Neural progenitor cell (in vitro differentiated cells): ENCODE measurements around the gene SPAG6. TPM values are rescaled to one million over a fixed set of nuclear protein-coding genes. Genes with fewer than 3 reads are reported as not detected.

Source experiments
- DNase-seq: peaks from one replicate; pipeline ENCODE4 v3.0.0-alpha.2; 2016; ENCODE audit warnings: low spot score
- H2AFZ ChIP-seq: fragments of 200-600 bp; sonication (generic); replicated peaks from 2 replicates; pipeline ENCODE4 v1.6.1; 2016; ENCODE audit warnings: antibody characterized with exemption
- H3F3A ChIP-seq: fragments of 200-600 bp; sonication (generic); 2 replicates; pipeline ENCODE4 v1.6.1; 2016; ENCODE audit warnings: antibody characterized with exemption, low read depth
- H3K27ac ChIP-seq: fragments of 200-600 bp; sonication (generic); 2 replicates; pipeline ENCODE4 v1.5.1; 2016; ENCODE audit warnings: mild to moderate bottlenecking
- H3K27me3 ChIP-seq: fragments of 200-600 bp; sonication (generic); 2 replicates; pipeline ENCODE4 v1.6.1; 2016; ENCODE audit warnings: mild to moderate bottlenecking, moderate library complexity
- H3K36me3 ChIP-seq: fragments of 200-600 bp; sonication (generic); 2 replicates; pipeline ENCODE4 v1.5.1; 2016
- H3K4me1 ChIP-seq: fragments of 200-600 bp; sonication (generic); 2 replicates; pipeline ENCODE4 v1.6.1; 2016; ENCODE audit warnings: mixed run types
- H3K4me2 ChIP-seq: fragments of 200-600 bp; sonication (generic); 2 replicates; pipeline ENCODE4 v1.6.1; 2016
- H3K4me3 ChIP-seq: fragments of 200-600 bp; sonication (generic); 2 replicates; pipeline ENCODE4 v1.5.1; 2016
- H3K79me2 ChIP-seq: fragments of 200-600 bp; sonication (generic); 2 replicates; pipeline ENCODE4 v1.6.1; 2016; ENCODE audit warnings: low read depth
- H3K9ac ChIP-seq: fragments of 200-600 bp; sonication (generic); 2 replicates; pipeline ENCODE4 v1.6.1; 2016
- H3K9me3 ChIP-seq: fragments of 200-600 bp; sonication (generic); 2 replicates; pipeline ENCODE4 v1.5.1; 2016; ENCODE audit warnings: low read depth
- H4K20me1 ChIP-seq: fragments of 200-600 bp; sonication (generic); 2 replicates; pipeline ENCODE4 v1.6.1; 2016; ENCODE audit warnings: low read depth
- H3K27ac Mint-ChIP-seq: 3 replicates; pipeline ENCODE4 v1.8.0; 2021; ENCODE audit warnings: mixed read lengths
- H3K27me3 Mint-ChIP-seq: 2 replicates; pipeline ENCODE4 v1.8.0; 2022; ENCODE audit warnings: low read depth, mild to moderate bottlenecking, inconsistent platforms, moderate library complexity, mixed read lengths; ENCODE audit not compliant: insufficient read depth
- H3K36me3 Mint-ChIP-seq: 3 replicates; pipeline ENCODE4 v1.8.0; 2021; ENCODE audit warnings: mixed read lengths
- H3K4me1 Mint-ChIP-seq: 3 replicates; pipeline ENCODE4 v1.8.0; 2021; ENCODE audit warnings: mixed read lengths
- H3K4me3 Mint-ChIP-seq: 3 replicates; pipeline ENCODE4 v1.8.0; 2021; ENCODE audit warnings: mild to moderate bottlenecking, moderate library complexity, mixed read lengths
- H3K9me3 Mint-ChIP-seq: 3 replicates; pipeline ENCODE4 v1.8.0; 2020; ENCODE audit warnings: mixed read lengths
- EZH2 ChIP-seq: fragments of 200-600 bp; sonication (generic); IDR thresholded peaks from 2 replicates; pipeline ENCODE4 v1.6.1; 2017; ENCODE audit warnings: antibody characterized with exemption, mild to moderate bottlenecking, moderate library complexity
- EZH2phosphoT487 ChIP-seq: fragments of 200-600 bp; sonication (generic); IDR thresholded peaks from 2 replicates; pipeline ENCODE4 v1.6.1; 2017; ENCODE audit warnings: antibody characterized with exemption
- total RNA-seq: library from RNA; depleted of rRNA; stranded (reverse); fragments of >200 nt; gene quantifications from 2 replicates; pipeline ENCODE4 v1.2.3, GENCODE V29; 2015; ENCODE audit warnings: low replicate concordance
- TF ChIP-seq, protein P1 (sequence below): fragments of 200-600 bp; sonication (generic); IDR thresholded peaks from 2 replicates; pipeline ENCODE4 v1.5.1; 2017; ENCODE audit warnings: antibody characterized with exemption, mild to moderate bottlenecking

The SPAG6 gene
- total RNA-seq, 1 donor from 2014 or later, result 0.71 TPM

DNA sequence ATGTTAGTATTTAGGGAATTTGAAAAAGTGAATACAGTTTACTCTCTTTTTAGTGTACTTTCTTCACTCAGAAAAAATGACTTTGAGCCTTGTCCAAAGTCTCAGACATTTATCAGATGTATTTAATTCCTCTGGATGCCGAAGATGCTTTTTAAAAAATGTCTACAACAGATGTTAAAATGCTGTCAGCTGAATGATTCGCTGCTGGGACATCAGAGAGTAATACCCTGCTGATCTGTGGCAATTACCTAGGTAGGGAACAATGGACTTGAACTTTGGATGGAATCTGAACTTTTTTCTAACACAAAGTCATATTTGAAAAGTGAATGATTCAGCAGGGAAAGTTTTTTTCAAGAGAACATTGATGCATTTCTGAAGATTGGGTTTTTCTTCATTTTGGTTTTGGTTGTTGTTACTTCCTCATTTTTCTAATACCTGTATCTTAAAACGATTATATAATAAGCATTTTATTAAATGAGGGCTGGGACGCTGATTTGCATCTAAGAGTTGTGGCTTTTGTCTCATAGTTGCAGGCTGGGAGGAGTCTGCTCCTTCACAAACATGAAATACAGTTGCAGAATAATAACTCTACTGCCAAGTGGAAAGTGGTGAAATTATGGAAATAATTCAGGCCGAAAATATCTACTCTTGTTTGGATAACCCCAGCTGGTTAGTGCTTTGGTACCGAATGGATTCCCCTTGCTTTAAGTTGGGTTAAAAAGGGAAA lies 98.0 kb downstream of the SPAG6 start:
- no peak for DNase-seq
- no peaks in the 10 kb centered on the region for H3F3A ChIP-seq
- Mint-ChIP-seq H3K4me3 (no peak overlapping the region), H3K9me3 (no peaks in the 10 kb centered on the region), H3K27ac (no peak overlapping the region), H3K4me1 (peaks cover 25% of the 10 kb centered on the region), H3K27me3 (no peaks in the 10 kb centered on the region), H3K36me3 (no peaks in the 10 kb centered on the region)
- no peaks in the 10 kb centered on the region for H3K9me3 ChIP-seq
- H4K20me1 ChIP-seq, result no peaks in the 10 kb centered on the region
- no peak overlapping the region for H3K27ac ChIP-seq
- no peak overlapping the region for H3K4me2 ChIP-seq
- H3K27me3 ChIP-seq, result peaks cover 56% of the 10 kb centered on the region
- H2AFZ ChIP-seq, result no peak overlapping the region
- peaks cover 5% of the 10 kb centered on the region for H3K4me1 ChIP-seq
- no peak overlapping the region for H3K9ac ChIP-seq
- TF ChIP-seq EZH2 (no peak), EZH2phosphoT487 (no peak)
- TF ChIP-seq, protein P1, sequence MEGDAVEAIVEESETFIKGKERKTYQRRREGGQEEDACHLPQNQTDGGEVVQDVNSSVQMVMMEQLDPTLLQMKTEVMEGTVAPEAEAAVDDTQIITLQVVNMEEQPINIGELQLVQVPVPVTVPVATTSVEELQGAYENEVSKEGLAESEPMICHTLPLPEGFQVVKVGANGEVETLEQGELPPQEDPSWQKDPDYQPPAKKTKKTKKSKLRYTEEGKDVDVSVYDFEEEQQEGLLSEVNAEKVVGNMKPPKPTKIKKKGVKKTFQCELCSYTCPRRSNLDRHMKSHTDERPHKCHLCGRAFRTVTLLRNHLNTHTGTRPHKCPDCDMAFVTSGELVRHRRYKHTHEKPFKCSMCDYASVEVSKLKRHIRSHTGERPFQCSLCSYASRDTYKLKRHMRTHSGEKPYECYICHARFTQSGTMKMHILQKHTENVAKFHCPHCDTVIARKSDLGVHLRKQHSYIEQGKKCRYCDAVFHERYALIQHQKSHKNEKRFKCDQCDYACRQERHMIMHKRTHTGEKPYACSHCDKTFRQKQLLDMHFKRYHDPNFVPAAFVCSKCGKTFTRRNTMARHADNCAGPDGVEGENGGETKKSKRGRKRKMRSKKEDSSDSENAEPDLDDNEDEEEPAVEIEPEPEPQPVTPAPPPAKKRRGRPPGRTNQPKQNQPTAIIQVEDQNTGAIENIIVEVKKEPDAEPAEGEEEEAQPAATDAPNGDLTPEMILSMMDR, result no peak
- no peak overlapping the region for H3K4me3 ChIP-seq
- no peaks in the 10 kb centered on the region for H3K79me2 ChIP-seq
- no peaks in the 10 kb centered on the region for H3K36me3 ChIP-seq

GRCh38 chr10:22444219-22444788 lies 99.0 kb downstream of the SPAG6 start:
- H3K27me3 Mint-ChIP-seq, result no peaks in the 10 kb centered on the region
- Histone ChIP-seq H3K4me2 (no peak overlapping the region), H4K20me1 (no peaks in the 10 kb centered on the region), H3K4me1 (no peaks in the 10 kb centered on the region), H3K79me2 (no peaks in the 10 kb centered on the region), H3K36me3 (no peaks in the 10 kb centered on the region), H3K9ac (no peak overlapping the region), H3F3A (no peaks in the 10 kb centered on the region), H3K4me3 (no peak overlapping the region), H3K27ac (no peak overlapping the region), H3K27me3 (peaks cover 46% of the 10 kb centered on the region), H3K9me3 (no peaks in the 10 kb centered on the region), H2AFZ (no peak overlapping the region)
- no peak for DNase-seq
- no peaks in the 10 kb centered on the region for H3K36me3 Mint-ChIP-seq
- TF ChIP-seq, protein P1, result no peak
- TF ChIP-seq EZH2 (no peak), EZH2phosphoT487 (no peak)
- H3K4me3 Mint-ChIP-seq, result no peak overlapping the region
- H3K9me3 Mint-ChIP-seq, result no peaks in the 10 kb centered on the region
- peaks cover 17% of the 10 kb centered on the region for H3K4me1 Mint-ChIP-seq
- H3K27ac Mint-ChIP-seq, result no peak overlapping the region

GRCh38 chr10:22445495-22445894 lies 100.2 kb downstream of the SPAG6 start:
- Mint-ChIP-seq H3K9me3 (peaks cover 5% of the 10 kb centered on the region), H3K27ac (no peak overlapping the region), H3K27me3 (no peaks in the 10 kb centered on the region), H3K4me1 (peaks cover 13% of the 10 kb centered on the region), H3K36me3 (no peaks in the 10 kb centered on the region), H3K4me3 (no peak overlapping the region)
- H3K27ac ChIP-seq, result no peak overlapping the region
- H3K9ac ChIP-seq, result no peak overlapping the region
- H2AFZ ChIP-seq, result no peak overlapping the region
- H3K9me3 ChIP-seq, result no peaks in the 10 kb centered on the region
- H3K4me1 ChIP-seq, result no peaks in the 10 kb centered on the region
- no peaks in the 10 kb centered on the region for H3K79me2 ChIP-seq
- no peaks in the 10 kb centered on the region for H4K20me1 ChIP-seq
- H3K4me2 ChIP-seq, result no peak overlapping the region
- DNase-seq, result no peak
- H3F3A ChIP-seq, result no peaks in the 10 kb centered on the region
- TF ChIP-seq EZH2phosphoT487, result no peak
- TF ChIP-seq EZH2, result no peak
- TF ChIP-seq, protein P1, result no peak
- no peaks in the 10 kb centered on the region for H3K36me3 ChIP-seq
- no peak overlapping the region for H3K4me3 ChIP-seq
- H3K27me3 ChIP-seq, result peaks cover 34% of the 10 kb centered on the region
